ENCODE data around the gene LRRC4C.
"Not testable (repeated sequence)": the region's sequence is repeated elsewhere in the genome, so short reads cannot be mapped to it uniquely, and the experiment has no call there.

Gene LRRC4C

GRCh38 chr11:40190294-40190693 lies 1269.2 kb downstream of the LRRC4C start:
- in situ Hi-C loops (cut with MboI; ENCODE audit: low sequenced_read_pairs), result no loop called here

DNA sequence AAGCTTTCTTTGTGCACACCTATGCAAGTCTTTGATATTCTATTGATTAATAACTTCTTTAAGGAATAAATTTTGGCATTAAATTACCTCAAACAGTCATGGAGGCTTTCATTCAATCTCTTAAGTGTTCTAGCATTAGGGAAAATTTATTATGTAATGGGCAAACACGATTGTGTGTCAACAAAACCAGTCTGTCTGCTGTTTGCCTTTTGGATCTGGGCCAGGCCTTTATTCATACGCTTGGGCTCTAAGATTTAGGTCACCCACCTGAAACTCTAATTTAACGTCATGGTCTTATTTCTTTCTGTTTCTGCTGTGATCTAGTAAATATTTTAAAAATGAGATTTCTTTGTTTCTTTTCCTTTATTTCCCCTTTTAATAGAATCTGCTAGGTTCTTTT lies 1270.6 kb downstream of the LRRC4C start:
- in situ Hi-C loops (cut with MboI; ENCODE audit: low sequenced_read_pairs), result no loop called here

GRCh38 chr11:40187295-40187694 lies 1272.2 kb downstream of the LRRC4C start:
- in situ Hi-C loops (cut with MboI; ENCODE audit: low sequenced_read_pairs), result no loop called here

DNA sequence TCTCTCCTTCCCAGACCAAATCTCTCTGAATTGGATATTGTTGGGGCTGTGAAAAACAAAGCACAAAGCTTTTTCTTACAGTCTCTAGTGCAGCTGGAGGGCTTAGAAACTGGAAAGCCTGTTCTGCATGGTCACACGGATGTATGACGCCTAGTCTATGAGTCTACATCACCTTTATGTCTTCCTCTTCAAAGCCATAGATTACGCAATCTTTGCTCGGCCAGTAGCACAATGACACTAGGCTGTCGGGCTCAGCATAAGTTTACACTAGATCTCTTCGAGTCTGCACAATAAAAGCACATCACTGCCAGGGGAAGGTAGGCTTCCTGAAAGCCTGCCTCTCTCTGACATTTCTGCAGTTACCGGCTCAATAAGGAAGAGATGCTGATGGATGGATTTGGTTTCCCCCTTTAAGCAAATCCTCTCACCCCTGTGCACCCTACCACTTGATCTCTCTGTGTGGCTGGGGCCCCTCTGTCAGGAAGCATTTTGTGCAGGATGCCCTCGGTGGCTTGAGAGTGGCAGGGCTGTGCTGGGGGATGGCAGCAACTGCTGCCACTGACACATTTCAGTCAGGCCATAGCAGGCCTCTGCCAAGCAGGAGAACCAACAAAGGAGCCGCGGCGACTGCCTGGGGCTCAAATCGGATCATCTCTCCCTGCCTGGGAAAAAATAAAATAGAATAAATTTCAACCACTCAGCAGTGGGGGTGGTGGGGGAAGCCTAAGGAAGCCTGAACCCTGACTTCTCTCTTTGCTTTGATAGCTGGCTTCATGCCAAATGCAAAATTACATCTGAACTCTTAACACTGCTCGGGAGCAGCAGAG lies 1272.8 kb downstream of the LRRC4C start:
- in situ Hi-C loops (cut with MboI; ENCODE audit: low sequenced_read_pairs), result no loop called here

DNA sequence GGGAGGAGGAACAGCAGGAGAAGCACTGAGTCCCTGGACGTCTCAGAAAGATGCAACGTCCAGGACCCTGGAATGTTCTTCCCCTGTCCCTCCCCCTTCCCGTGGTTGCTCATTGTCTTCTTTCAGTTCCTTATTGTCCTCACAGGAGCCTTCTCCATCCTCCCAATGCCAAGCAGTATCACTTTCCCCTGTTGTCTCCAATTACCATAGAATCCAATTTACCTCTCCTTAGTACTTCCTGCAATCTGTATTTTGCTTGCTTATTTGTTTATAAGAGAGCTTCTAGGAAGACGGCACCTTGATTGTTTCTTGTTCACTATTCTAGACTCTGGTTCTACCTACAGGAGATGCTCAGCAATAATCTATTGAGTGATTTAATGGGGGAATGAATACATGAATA lies 1273.7 kb downstream of the LRRC4C start:
- in situ Hi-C loops (cut with MboI; ENCODE audit: low sequenced_read_pairs), result no loop called here

- in situ Hi-C loops (cut with MboI; ENCODE audit: low sequenced_read_pairs), result no loop called here
Measured at GRCh38 chr11:40183073-40184064, 1276.1 kb downstream of the LRRC4C start.

- in situ Hi-C loops (cut with MboI; ENCODE audit: low sequenced_read_pairs), result no loop called here
Measured at GRCh38 chr11:40179541-40179940, 1279.9 kb downstream of the LRRC4C start.

DNA sequence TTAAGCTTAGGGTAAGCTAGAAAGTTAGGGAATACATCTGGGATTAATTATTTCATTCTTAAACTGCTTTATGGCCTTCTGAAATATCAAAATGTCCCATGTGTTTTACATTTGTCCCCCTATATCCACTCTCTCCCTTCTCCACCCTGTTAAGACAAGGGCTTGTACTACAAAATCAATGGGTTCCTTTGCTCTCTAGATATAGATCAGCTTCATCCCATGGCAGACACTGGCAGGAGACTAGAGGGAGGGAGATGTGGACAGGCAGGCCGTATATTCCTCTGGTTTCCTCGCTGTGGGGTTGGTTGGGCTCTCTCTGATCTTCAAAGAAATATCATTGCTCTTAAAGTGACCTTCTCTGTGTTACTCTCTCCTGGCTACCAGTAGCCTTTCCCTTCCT lies 1281.0 kb downstream of the LRRC4C start:
- in situ Hi-C loops (cut with MboI; ENCODE audit: low sequenced_read_pairs), result no loop called here

- in situ Hi-C loops (cut with MboI; ENCODE audit: low sequenced_read_pairs), result no loop called here
Measured at GRCh38 chr11:40175980-40176379, 1283.5 kb downstream of the LRRC4C start.

DNA sequence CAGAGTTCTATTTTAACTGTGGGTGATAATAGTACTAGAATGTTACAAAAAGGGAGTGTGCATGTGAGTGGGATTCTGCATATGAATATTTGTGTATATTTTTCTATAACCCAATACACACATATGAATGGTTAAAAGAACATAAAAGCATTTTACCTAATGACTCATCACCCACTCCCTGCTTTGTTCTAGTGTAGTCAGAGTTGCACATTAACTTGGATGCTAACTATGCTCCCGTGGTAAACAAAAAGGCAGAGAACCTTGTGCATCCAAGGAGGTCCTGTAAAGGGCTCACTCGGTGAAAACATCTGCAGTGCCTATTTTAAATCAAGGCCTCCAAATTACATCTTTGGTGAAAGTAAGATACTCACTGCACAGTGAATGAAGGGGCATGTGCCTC lies 1289.4 kb downstream of the LRRC4C start:
- in situ Hi-C loops (cut with MboI; ENCODE audit: low sequenced_read_pairs), result no loop called here

- in situ Hi-C loops (cut with MboI; ENCODE audit: low sequenced_read_pairs), result no loop called here
Measured at GRCh38 chr11:40168414-40168813, 1291.0 kb downstream of the LRRC4C start.

DNA sequence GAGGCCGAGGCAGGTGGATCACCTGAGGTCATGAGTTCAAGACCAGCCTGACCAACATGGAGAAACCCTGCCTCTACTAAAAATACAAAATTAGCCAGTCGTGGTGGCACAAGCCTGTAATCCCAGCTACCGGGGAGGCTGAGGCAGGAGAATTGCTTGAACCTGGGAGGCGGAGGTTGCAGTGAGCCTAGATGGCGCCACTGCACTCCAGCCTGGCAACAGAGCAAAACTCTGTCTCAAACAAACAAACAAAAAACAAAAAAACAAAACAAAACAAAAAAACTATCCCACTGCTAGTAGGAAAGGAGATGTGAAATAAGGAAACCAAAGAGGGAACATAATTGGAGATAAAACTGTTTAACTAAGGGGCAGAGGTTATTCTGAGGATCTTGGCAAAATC lies 1291.6 kb downstream of the LRRC4C start:
- in situ Hi-C loops (cut with MboI; ENCODE audit: low sequenced_read_pairs), result not testable (repeated sequence)

- in situ Hi-C loops (cut with MboI; ENCODE audit: low sequenced_read_pairs), result no loop called here
Measured at GRCh38 chr11:40166892-40167291, 1292.6 kb downstream of the LRRC4C start.

DNA sequence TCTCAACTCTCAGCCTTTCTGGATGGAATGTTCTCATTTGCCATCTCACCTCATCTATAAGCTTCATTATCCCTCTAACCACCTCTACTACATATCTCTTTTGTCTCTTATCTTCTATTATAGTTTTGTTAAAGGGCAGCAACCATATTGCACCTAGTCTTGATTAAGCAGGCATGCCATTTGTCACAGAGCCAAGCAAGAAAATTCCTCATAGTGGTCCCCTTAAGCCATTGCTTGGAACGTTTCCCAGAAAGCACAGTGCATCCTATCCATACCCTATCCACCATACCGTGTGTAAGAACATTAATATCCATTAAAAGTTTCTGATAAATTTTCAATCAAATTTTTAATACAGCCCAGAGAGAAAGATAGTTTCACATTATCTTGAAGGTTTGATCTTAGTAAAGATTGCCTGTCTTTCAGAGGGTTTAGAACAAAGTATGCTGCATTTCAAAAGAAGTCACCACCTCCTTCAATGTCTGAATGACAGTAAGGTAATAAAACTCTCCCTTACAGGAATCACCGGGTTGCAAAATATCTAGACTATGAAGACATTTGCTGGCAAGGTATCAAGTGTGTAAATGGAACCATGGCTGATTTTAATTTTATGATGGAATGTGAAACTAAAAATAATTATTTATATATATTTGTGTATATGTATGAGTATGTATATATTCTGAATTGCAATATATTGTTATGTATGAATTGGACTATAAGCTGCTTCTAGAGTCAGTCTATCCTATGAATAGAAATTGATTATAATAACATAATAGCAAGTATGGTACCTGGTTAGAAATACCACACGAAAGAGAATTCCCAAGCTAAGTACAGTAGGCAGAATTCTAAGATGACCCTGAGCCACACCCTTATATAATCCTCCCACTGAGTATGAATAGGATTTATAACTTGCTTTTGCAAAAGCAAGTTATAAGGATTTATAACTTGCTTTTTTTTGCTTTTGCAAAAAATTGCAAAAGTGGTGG lies 1296.3 kb downstream of the LRRC4C start:
- in situ Hi-C loops (cut with MboI; ENCODE audit: low sequenced_read_pairs), result no loop called here

DNA sequence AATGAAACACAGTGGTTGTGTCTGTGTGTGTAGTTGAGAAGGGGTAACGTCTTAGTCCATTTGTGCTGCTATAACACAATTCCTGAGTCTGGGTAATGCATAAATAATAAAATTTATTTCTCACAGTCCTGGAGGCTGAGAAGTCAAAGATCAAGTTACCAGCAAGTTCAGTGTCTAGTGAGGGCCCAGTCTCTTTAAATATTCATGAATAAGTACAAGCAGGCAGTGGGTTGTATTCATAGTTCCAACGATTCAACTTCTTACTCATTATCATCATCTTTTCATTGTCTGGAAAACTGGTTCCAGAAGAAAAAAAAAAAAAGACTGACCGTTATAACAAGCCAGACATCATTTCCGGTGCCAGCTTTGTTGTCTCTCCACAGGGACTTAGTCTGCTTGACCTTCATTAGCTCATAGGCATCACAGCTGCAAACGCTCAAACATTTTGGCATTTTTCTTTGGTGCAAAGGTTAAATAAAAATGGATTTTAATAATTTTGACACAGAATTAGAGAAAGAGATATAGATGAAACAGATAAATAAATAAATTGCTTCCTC lies 1297.5 kb downstream of the LRRC4C start:
- in situ Hi-C loops (cut with MboI; ENCODE audit: low sequenced_read_pairs), result no loop called here

- in situ Hi-C loops (cut with MboI; ENCODE audit: low sequenced_read_pairs), result no loop called here
Measured at GRCh38 chr11:40160418-40160817, 1299.0 kb downstream of the LRRC4C start.

DNA sequence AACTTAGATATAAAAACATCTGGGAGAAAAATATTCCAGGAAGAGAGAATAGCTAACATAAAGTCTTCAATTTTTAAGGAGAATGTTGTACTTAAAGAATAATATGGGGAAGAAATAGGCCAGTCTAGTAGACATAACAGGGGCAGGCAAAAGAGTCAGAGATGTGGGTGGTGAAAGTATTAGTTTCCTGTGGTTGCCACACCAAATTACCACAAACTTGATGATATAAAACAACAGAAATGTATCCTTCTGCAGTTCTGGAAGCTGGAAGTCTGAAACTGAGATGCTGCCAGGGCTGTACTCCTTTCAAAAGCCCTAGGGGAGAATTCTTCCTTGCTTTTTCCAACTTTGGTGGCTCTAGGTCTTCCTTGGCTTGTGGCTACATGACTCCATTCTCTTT lies 1309.7 kb downstream of the LRRC4C start:
- in situ Hi-C loops (cut with MboI; ENCODE audit: low sequenced_read_pairs), result no loop called here

GRCh38 chr11:40140560-40140959 lies 1318.9 kb downstream of the LRRC4C start:
- in situ Hi-C loops (cut with MboI; ENCODE audit: low sequenced_read_pairs), result no loop called here

DNA sequence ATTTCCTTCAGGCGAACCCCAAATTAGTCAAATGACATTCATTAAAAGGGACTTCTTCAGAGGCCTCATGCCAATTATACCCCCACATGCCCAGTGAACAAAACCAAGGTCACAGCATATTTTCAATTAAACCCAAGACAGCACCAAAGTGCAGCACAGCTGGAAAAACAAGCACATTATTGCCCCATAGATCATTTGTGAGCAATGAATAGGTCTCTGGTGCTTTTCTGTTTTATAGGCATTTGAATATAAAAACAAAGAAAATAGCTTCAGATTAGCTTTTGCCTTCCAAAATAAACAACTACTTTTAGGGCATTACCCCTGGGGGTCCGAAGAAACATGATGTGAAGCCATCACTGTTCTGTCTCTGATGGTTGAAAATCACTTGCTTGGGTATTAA lies 1319.9 kb downstream of the LRRC4C start:
- in situ Hi-C loops (cut with MboI; ENCODE audit: low sequenced_read_pairs), result no loop called here

DNA sequence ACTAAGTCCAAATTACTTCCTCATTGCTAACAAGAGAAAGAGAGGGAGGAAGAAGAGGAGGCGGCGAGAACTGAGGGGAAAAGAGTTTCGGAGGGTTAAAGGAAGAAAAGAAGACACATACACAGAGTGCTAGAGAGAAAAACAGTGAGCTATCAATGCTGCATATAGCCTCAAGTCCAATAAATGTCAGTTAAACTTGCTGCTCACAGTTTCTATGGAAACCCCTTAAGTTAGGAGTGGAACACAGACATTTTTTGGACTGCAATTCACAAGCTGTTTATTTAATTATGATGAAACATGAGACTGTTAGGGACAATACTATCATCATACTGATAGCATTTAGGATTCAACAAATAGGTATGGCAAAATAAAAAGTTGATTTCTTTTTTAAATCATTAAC lies 1320.4 kb downstream of the LRRC4C start:
- in situ Hi-C loops (cut with MboI; ENCODE audit: low sequenced_read_pairs), result no loop called here

Measured in hTERT RPE-1 (cell line).